Subcutaneous abdominal adipose tissue (tissue), 5 donors: Measurements from ENCODE around the gene PIEZO1.

Source experiments
- H3K27ac ChIP-seq: one replicate; pipeline ENCODE4 v1.7.0; 2013; ENCODE audit warnings: low read depth, mild to moderate bottlenecking, inconsistent platforms, low read length, moderate library complexity
- H3K27me3 ChIP-seq, 5 donors: one replicate each; pipeline ENCODE4 v1.7.0; 2013; ENCODE audit warnings: low read length in 5 of 5, inconsistent platforms in 1 of 5; ENCODE audit not compliant: control insufficient read depth in 5 of 5, insufficient read depth in 4 of 5
- H3K36me3 ChIP-seq, 5 donors: one replicate each; pipeline ENCODE4 v1.7.0; 2013; ENCODE audit warnings: low read length in 5 of 5; ENCODE audit not compliant: control insufficient read depth in 5 of 5, insufficient read depth in 5 of 5
- H3K4me1 ChIP-seq, 5 donors: one replicate each; pipeline ENCODE4 v1.7.0; 2013; ENCODE audit warnings: low read length in 5 of 5, mild to moderate bottlenecking in 3 of 5, moderate library complexity in 1 of 5; ENCODE audit not compliant: control insufficient read depth in 5 of 5, insufficient read depth in 5 of 5
- H3K4me3 ChIP-seq, 5 donors: one replicate each; pipeline ENCODE4 v1.7.0; 2013; ENCODE audit warnings: low read length in 5 of 5, low read depth in 1 of 5
- H3K9ac ChIP-seq, 5 donors: one replicate each; pipeline ENCODE4 v1.7.0; 2013; ENCODE audit warnings: low read length in 5 of 5, mild to moderate bottlenecking in 4 of 5, moderate library complexity in 3 of 5
- H3K9me3 ChIP-seq, 5 donors: one replicate each; pipeline ENCODE4 v1.7.0; 2013; ENCODE audit warnings: low read length in 5 of 5; ENCODE audit not compliant: control insufficient read depth in 5 of 5
- donor health status: healthy.
- donor health status: healthy.
- donor health status: healthy.
- donor health status: healthy.
- donor health status: healthy.

Gene PIEZO1

GRCh38 chr16:88768071-88768783 lies 16.8 kb downstream of the PIEZO1 start:
- peak overlapping the region in 1 of 5 donors; percentile 36 for H3K4me3 ChIP-seq
- peak overlapping the region in 3 of 5 donors; percentile 50 to 66 (median 53) for H3K9ac ChIP-seq
- H3K27me3 ChIP-seq: no peaks in the 10 kb centered on the region
- peaks cover 0 to 16% (median 12%) of the 10 kb centered on the region in 5 donors for H3K36me3 ChIP-seq
- H3K4me1 ChIP-seq: peaks cover 15 to 90% (median 74%) of the 10 kb centered on the region in 5 donors
- peak overlapping the region; percentile 77 for H3K27ac ChIP-seq
- H3K9me3 ChIP-seq: no peaks in the 10 kb centered on the region

GRCh38 chr16:88767546-88768070 lies 17.4 kb downstream of the PIEZO1 start:
- no peaks in the 10 kb centered on the region for H3K9me3 ChIP-seq
- no peaks in the 10 kb centered on the region for H3K27me3 ChIP-seq
- peak overlapping the region in 4 of 5 donors; percentile 6 to 66 (median 52) for H3K9ac ChIP-seq
- peaks cover 0 to 22% (median 15%) of the 10 kb centered on the region in 5 donors for H3K36me3 ChIP-seq
- peaks cover 15 to 90% (median 69%) of the 10 kb centered on the region in 5 donors for H3K4me1 ChIP-seq
- H3K27ac ChIP-seq: peak overlapping the region; percentile 77
- H3K4me3 ChIP-seq: peak overlapping the region in 1 of 5 donors; percentile 36

- peak overlapping the region; percentile 77 for H3K27ac ChIP-seq
- peaks cover 13 to 90% (median 69%) of the 10 kb centered on the region in 5 donors for H3K4me1 ChIP-seq
- H3K27me3 ChIP-seq: no peaks in the 10 kb centered on the region
- no peak overlapping the region for H3K4me3 ChIP-seq
- H3K9ac ChIP-seq: peak overlapping the region in 2 of 5 donors; percentile 6 to 62
- peaks cover 0 to 25% (median 15%) of the 10 kb centered on the region in 5 donors for H3K36me3 ChIP-seq
- H3K9me3 ChIP-seq: no peaks in the 10 kb centered on the region
These were observed 18.0 kb downstream of the PIEZO1 start for GRCh38 chr16:88766975-88767374.

- H3K9ac ChIP-seq: peak overlapping the region in 1 of 5 donors; percentile 29
- peaks cover 0 to 29% (median 16%) of the 10 kb centered on the region in 5 donors for H3K36me3 ChIP-seq
- H3K27ac ChIP-seq: no peak overlapping the region
- H3K4me1 ChIP-seq: peaks cover 5 to 91% (median 70%) of the 10 kb centered on the region in 5 donors
- no peaks in the 10 kb centered on the region for H3K27me3 ChIP-seq
- no peak overlapping the region for H3K4me3 ChIP-seq
- no peaks in the 10 kb centered on the region for H3K9me3 ChIP-seq
These were observed 20.1 kb downstream of the PIEZO1 start for GRCh38 chr16:88764913-88765349.

GRCh38 chr16:88764080-88764479 lies 20.9 kb downstream of the PIEZO1 start:
- H3K36me3 ChIP-seq: peaks cover 0 to 29% (median 16%) of the 10 kb centered on the region in 5 donors
- no peak overlapping the region for H3K4me3 ChIP-seq
- no peak overlapping the region for H3K9ac ChIP-seq
- H3K27ac ChIP-seq: no peak overlapping the region
- no peaks in the 10 kb centered on the region for H3K9me3 ChIP-seq
- H3K4me1 ChIP-seq: peaks cover 2 to 91% (median 70%) of the 10 kb centered on the region in 5 donors
- H3K27me3 ChIP-seq: no peaks in the 10 kb centered on the region

- Histone ChIP-seq H3K27ac (no peak overlapping the region), H3K9me3 (peaks cover 0 to 2% (median 0%) of the 10 kb centered on the region in 5 donors), H3K4me3 (no peak overlapping the region), H3K27me3 (no peaks in the 10 kb centered on the region), H3K36me3 (peaks cover 0 to 29% (median 16%) of the 10 kb centered on the region in 5 donors), H3K9ac (no peak overlapping the region), H3K4me1 (peaks cover 1 to 91% (median 70%) of the 10 kb centered on the region in 5 donors)
These were observed 21.4 kb downstream of the PIEZO1 start for GRCh38 chr16:88763502-88764053.

GRCh38 chr16:88762941-88763340 lies 22.1 kb downstream of the PIEZO1 start:
- no peak overlapping the region for H3K27ac ChIP-seq
- H3K4me3 ChIP-seq: no peak overlapping the region
- peaks cover 0 to 3% (median 0%) of the 10 kb centered on the region in 5 donors for H3K9me3 ChIP-seq
- H3K4me1 ChIP-seq: peaks cover 1 to 91% (median 69%) of the 10 kb centered on the region in 5 donors
- peaks cover 0 to 29% (median 16%) of the 10 kb centered on the region in 5 donors for H3K36me3 ChIP-seq
- H3K9ac ChIP-seq: no peak overlapping the region
- no peaks in the 10 kb centered on the region for H3K27me3 ChIP-seq

- Histone ChIP-seq H3K9ac (no peak overlapping the region), H3K27me3 (no peaks in the 10 kb centered on the region), H3K9me3 (peaks cover 0 to 3% (median 0%) of the 10 kb centered on the region in 5 donors), H3K36me3 (peaks cover 0 to 29% (median 16%) of the 10 kb centered on the region in 5 donors), H3K4me3 (no peak overlapping the region), H3K27ac (no peak overlapping the region), H3K4me1 (peaks cover 1 to 89% (median 64%) of the 10 kb centered on the region in 5 donors)
These were observed 22.7 kb downstream of the PIEZO1 start for GRCh38 chr16:88762258-88762870.

- no peak overlapping the region for H3K27ac ChIP-seq
- peaks cover 1 to 83% (median 58%) of the 10 kb centered on the region in 5 donors for H3K4me1 ChIP-seq
- peaks cover 0 to 3% (median 0%) of the 10 kb centered on the region in 5 donors for H3K9me3 ChIP-seq
- no peaks in the 10 kb centered on the region for H3K27me3 ChIP-seq
- H3K36me3 ChIP-seq: peaks cover 0 to 29% (median 16%) of the 10 kb centered on the region in 5 donors
- H3K4me3 ChIP-seq: no peak overlapping the region
- H3K9ac ChIP-seq: no peak overlapping the region
These were observed 23.2 kb downstream of the PIEZO1 start for GRCh38 chr16:88761830-88762229.
